Measurements from ENCODE around the gene TBC1D19.
"Not testable (repeated sequence)": the region's sequence is repeated elsewhere in the genome, so short reads cannot be mapped to it uniquely, and the experiment has no call there.

The TBC1D19 gene

GRCh38 chr4:26692014-26692726 lies 108.3 kb downstream of the TBC1D19 start:
- DNase-seq, result no peak

GRCh38 chr4:26694131-26694530 lies 110.2 kb downstream of the TBC1D19 start:
- not testable (repeated sequence) for DNase-seq

- DNase-seq, result no peak
Observed at GRCh38 chr4:26700110-26700509, 116.2 kb downstream of the TBC1D19 start.

GRCh38 chr4:26701095-26701494 lies 117.2 kb downstream of the TBC1D19 start:
- DNase-seq, result no peak

GRCh38 chr4:26701786-26702227 lies 117.9 kb downstream of the TBC1D19 start:
- no peak for DNase-seq

GRCh38 chr4:26707342-26707741 lies 123.5 kb downstream of the TBC1D19 start:
- no peak for DNase-seq

- no peak for DNase-seq
Observed at GRCh38 chr4:26709246-26709645, 125.4 kb downstream of the TBC1D19 start.

GRCh38 chr4:26713563-26714151 lies 129.8 kb downstream of the TBC1D19 start:
- DNase-seq, result no peak

GRCh38 chr4:26715636-26716242 lies 131.9 kb downstream of the TBC1D19 start:
- no peak for DNase-seq

- DNase-seq, result no peak
Observed at GRCh38 chr4:26717332-26717731, 133.4 kb downstream of the TBC1D19 start.

GRCh38 chr4:26719954-26720552 lies 136.2 kb downstream of the TBC1D19 start:
- no peak for DNase-seq

GRCh38 chr4:26721685-26722084 lies 137.8 kb downstream of the TBC1D19 start:
- no peak for DNase-seq

GRCh38 chr4:26723216-26723615 lies 139.3 kb downstream of the TBC1D19 start:
- DNase-seq, result no peak

- no peak for DNase-seq
Observed at GRCh38 chr4:26724534-26724933, 140.7 kb downstream of the TBC1D19 start.

GRCh38 chr4:26726655-26727387 lies 142.9 kb downstream of the TBC1D19 start:
- no peak for DNase-seq

GRCh38 chr4:26727844-26728243 lies 144.0 kb downstream of the TBC1D19 start:
- no peak for DNase-seq

- no peak for DNase-seq
Observed at GRCh38 chr4:26729027-26729426, 145.1 kb downstream of the TBC1D19 start.

- DNase-seq, result no peak
Observed at GRCh38 chr4:26729547-26729946, 145.7 kb downstream of the TBC1D19 start.

GRCh38 chr4:26731351-26732035 lies 147.6 kb downstream of the TBC1D19 start:
- DNase-seq, result no peak

- DNase-seq, result no peak
Observed at GRCh38 chr4:26732356-26732755, 148.5 kb downstream of the TBC1D19 start.

GRCh38 chr4:26736621-26737020 lies 152.7 kb downstream of the TBC1D19 start:
- DNase-seq, result no peak

GRCh38 chr4:26737385-26737784 lies 153.5 kb downstream of the TBC1D19 start:
- DNase-seq, result no peak

- no peak for DNase-seq
Observed at GRCh38 chr4:26741491-26741871, 157.6 kb downstream of the TBC1D19 start.
